Effector CD4-positive, alpha-beta T cell (primary cell): ENCODE measurements around the gene TMEM184A.

Experiments
- DNase-seq: peaks from one replicate; pipeline ENCODE4 v3.0.0-alpha.2; 2020

The TMEM184A gene

GRCh38 chr7:1538544-1539180 lies 17.3 kb downstream of the TMEM184A start:
- DNase-seq = no peak

GRCh38 chr7:1537535-1538412 lies 18.2 kb downstream of the TMEM184A start:
- DNase-seq = no peak

GRCh38 chr7:1536743-1537534 lies 19.1 kb downstream of the TMEM184A start:
- DNase-seq = no peak

GRCh38 chr7:1536455-1536742 lies 19.6 kb downstream of the TMEM184A start:
- no peak for DNase-seq

GRCh38 chr7:1535701-1536454 lies 20.1 kb downstream of the TMEM184A start:
- DNase-seq = no peak

GRCh38 chr7:1535100-1535458 lies 20.9 kb downstream of the TMEM184A start:
- DNase-seq = no peak

GRCh38 chr7:1534330-1535099 lies 21.5 kb downstream of the TMEM184A start:
- no peak for DNase-seq

GRCh38 chr7:1533547-1534329 lies 22.3 kb downstream of the TMEM184A start:
- no peak for DNase-seq

- no peak for DNase-seq
These were observed 22.8 kb downstream of the TMEM184A start for GRCh38 chr7:1533255-1533546.

GRCh38 chr7:1532456-1533254 lies 23.4 kb downstream of the TMEM184A start:
- DNase-seq = peak; percentile 63

GRCh38 chr7:1531979-1532455 lies 24.0 kb downstream of the TMEM184A start:
- DNase-seq = no peak

GRCh38 chr7:1531263-1531978 lies 24.6 kb downstream of the TMEM184A start:
- peak; percentile 43 for DNase-seq

GRCh38 chr7:1530946-1531262 lies 25.1 kb downstream of the TMEM184A start:
- peak; percentile 34 for DNase-seq

GRCh38 chr7:1529383-1530116 lies 26.5 kb downstream of the TMEM184A start:
- no peak for DNase-seq

GRCh38 chr7:1526271-1526754 lies 29.7 kb downstream of the TMEM184A start:
- DNase-seq = no peak

- DNase-seq = no peak
These were observed 30.6 kb downstream of the TMEM184A start for GRCh38 chr7:1525409-1525808.

GRCh38 chr7:1523844-1524243 lies 32.2 kb downstream of the TMEM184A start:
- no peak for DNase-seq

GRCh38 chr7:1523208-1523607 lies 32.8 kb downstream of the TMEM184A start:
- no peak for DNase-seq

GRCh38 chr7:1521456-1521855 lies 34.5 kb downstream of the TMEM184A start:
- no peak for DNase-seq
